Measurements from ENCODE around the gene EPB41L1. TPM values are rescaled to one million over a fixed set of nuclear protein-coding genes. Genes with fewer than 3 reads are reported as not detected.

Gene EPB41L1
- total RNA-seq, 1 experiment from 2014 or later: 42.1 TPM

- H3K9me2 ChIP-seq (ENCODE audit: insufficient read depth): no peaks in the 10 kb centered on the region
- RAD21 ChIA-PET (ENCODE audit: low non-redundant PET in 1 of 2, low total read pairs in 2 of 2, uncharacterized antibody in 2 of 2, unreplicated experiment in 2 of 2): no interaction called here
- H4K20me1 ChIP-seq (ENCODE audit: insufficient read depth): no peaks in the 10 kb centered on the region
- H2AFZ ChIP-seq (ENCODE audit: low read depth, low read length, poor library complexity, severe bottlenecking): no peak overlapping the region
- H3K4me3 ChIP-seq (replicated peaks in 1 of 2; ENCODE audit: low read depth in 1 of 2, low read length in 2 of 2): no peak overlapping the region
- BruUV-seq (replicated peaks): no TSS peak
- peaks cover 0 to 7% of the 10 kb centered on the region in 2 experiments; a peak in 3 of 4 replicates for H3K36me3 ChIP-seq (ENCODE audit: control insufficient read depth in 1 of 2, insufficient read depth in 2 of 2, low read length in 2 of 2)
- peaks cover 36% of the 10 kb centered on the region for H3K79me2 ChIP-seq (ENCODE audit: insufficient read depth, low read length)
- no peak for TF ChIP-seq ZBTB33 (IDR thresholded peaks at IDR 0.05; ENCODE audit: extremely low read depth, insufficient replicate concordance, low read length)
- TF ChIP-seq RAD21 (IDR thresholded peaks at IDR 0.05; ENCODE audit: low read depth): no peak
- no peak for TF ChIP-seq ZNF274 (IDR thresholded peaks at IDR 0.05; ENCODE audit: low read depth, low read length)
- no peak for TF ChIP-seq SRF (IDR thresholded peaks at IDR 0.05; ENCODE audit: low read depth)
- no peak for TF ChIP-seq ELF1 (IDR thresholded peaks at IDR 0.05; ENCODE audit: borderline replicate concordance, low read depth)
- no peak overlapping the region for H3K4me2 ChIP-seq (ENCODE audit: low read length)
- CTCF ChIA-PET: interaction anchor here (1.3 kb wide), 1 partner anchor 204 kb away, joined by 4 read pairs; no protein-coding TSS in a partner anchor
- no peaks in the 10 kb centered on the region for H3K27me3 ChIP-seq (ENCODE audit: insufficient read depth, low read length)
- DNase-seq (ENCODE audit: low read depth, low spot score) (no peak), ATAC-seq (no peak)
- intact Hi-C loops (cut with micrococcal nuclease): no loop called here
- H3K9me3 ChIP-seq (ENCODE audit: control insufficient read depth in 1 of 2, insufficient read depth in 1 of 2, low read depth in 1 of 2, low read length in 2 of 2): no peaks in the 10 kb centered on the region
- H3K4me1 ChIP-seq (ENCODE audit: control insufficient read depth in 1 of 2, insufficient read depth in 2 of 2, low read length in 2 of 2): peaks cover 10 to 13% of the 10 kb centered on the region in 2 experiments
- POLR2A ChIA-PET: no interaction called here
- H3K27ac ChIP-seq (ENCODE audit: low read depth, low read length): no peak overlapping the region
- no peak overlapping the region for H3K9ac ChIP-seq (ENCODE audit: low read length)
Observed at GRCh38 chr20:36234771-36235320, 80.3 kb downstream of the EPB41L1 start.
